ENCODE results near the gene TPM1.

Gene TPM1

DNA sequence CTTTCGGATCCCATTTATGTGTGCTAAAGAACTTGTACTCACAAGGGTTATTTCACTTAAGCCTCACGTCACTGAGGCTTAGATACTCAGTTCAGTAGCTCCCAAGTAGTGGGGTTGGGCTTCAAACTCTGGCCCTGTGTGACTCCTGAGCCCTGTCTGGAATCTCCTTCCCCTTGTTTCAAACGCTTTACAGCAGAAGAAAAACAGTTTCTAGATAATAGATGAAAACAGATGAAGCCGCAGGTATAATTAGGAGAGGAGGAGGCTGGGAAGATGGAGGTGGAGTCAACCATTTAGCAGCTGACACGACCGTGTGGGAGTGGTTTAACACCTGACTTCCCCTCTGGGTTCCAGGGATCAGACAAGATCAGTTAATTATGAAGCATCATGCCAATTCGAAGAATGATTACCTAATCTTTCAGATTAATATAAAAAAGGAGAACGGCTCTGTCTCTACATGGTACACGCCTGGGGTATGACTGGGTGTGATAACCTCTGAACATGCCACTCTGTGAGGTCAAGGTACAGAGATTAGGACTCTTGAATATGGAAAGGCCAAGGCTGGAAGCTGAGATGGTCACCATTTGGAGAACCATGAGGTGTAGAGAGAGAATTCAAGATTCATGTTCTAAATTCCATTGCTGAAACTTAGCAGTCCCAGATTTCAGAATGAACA is 31.1 kb downstream of the TPM1 start:
- no peak for DNase-seq (ENCODE audit: low read depth)

DNA sequence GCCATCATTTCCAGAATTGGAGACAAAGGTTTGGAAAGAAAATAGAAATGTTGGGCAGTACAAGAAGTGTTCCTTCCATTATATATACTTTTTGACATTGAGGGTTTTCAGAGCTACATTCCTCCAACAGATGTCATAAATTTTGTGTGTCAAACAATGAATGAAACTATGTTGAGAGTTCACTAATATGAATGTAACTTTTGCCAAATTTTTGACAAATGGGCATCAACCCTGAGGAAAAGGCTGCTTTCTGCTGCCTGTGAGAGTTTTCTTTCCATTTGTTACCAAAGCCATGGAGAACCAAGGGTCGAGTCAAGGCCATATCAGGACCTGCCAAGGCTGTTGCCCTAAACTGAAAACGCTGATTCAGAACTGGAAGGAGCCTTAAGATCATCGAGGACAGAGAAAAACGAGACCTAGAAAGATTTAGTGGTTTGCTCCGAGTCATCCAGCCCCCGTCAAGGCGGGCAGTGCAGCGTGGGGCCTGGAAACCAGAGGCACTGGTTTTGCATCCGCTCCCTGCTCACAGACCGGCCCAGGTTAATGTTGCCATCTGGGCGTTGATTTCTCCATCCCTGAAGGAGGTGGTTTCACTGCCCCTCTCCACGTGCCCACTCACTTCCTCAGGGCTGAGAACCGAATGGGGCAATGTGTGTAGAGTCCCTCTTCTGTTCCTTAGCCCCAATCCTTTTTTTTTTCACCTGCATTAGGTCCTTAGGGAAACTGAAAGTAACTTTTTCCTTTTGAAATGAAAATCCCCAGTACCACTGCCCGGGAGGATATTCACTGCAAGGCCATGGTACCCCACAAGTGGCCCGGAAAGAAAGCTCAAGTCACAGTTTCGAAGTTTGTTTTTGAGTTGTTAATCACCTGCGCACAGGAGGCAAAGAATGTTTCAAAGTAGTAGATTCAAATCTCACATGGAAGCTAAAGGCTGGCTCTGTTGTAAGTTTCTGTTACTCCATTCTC is 32.8 kb downstream of the TPM1 start:
- TF ChIP-seq, protein P1, sequence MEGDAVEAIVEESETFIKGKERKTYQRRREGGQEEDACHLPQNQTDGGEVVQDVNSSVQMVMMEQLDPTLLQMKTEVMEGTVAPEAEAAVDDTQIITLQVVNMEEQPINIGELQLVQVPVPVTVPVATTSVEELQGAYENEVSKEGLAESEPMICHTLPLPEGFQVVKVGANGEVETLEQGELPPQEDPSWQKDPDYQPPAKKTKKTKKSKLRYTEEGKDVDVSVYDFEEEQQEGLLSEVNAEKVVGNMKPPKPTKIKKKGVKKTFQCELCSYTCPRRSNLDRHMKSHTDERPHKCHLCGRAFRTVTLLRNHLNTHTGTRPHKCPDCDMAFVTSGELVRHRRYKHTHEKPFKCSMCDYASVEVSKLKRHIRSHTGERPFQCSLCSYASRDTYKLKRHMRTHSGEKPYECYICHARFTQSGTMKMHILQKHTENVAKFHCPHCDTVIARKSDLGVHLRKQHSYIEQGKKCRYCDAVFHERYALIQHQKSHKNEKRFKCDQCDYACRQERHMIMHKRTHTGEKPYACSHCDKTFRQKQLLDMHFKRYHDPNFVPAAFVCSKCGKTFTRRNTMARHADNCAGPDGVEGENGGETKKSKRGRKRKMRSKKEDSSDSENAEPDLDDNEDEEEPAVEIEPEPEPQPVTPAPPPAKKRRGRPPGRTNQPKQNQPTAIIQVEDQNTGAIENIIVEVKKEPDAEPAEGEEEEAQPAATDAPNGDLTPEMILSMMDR (IDR thresholded peaks at IDR 0.05; ENCODE audit: low read length, missing control alignments) = no peak
- no peak overlapping the region for H3K4me3 ChIP-seq (replicated peaks; ENCODE audit: low read depth, low read length)
- no peak for DNase-seq (ENCODE audit: low read depth)

More for the DNA sequence above, 31.1 kb downstream of the TPM1 start:
- TF ChIP-seq, protein P1 (IDR thresholded peaks at IDR 0.05; ENCODE audit: low read length, missing control alignments) = no peak
- H3K4me3 ChIP-seq (replicated peaks; ENCODE audit: low read depth, low read length) = no peak overlapping the region

DNA sequence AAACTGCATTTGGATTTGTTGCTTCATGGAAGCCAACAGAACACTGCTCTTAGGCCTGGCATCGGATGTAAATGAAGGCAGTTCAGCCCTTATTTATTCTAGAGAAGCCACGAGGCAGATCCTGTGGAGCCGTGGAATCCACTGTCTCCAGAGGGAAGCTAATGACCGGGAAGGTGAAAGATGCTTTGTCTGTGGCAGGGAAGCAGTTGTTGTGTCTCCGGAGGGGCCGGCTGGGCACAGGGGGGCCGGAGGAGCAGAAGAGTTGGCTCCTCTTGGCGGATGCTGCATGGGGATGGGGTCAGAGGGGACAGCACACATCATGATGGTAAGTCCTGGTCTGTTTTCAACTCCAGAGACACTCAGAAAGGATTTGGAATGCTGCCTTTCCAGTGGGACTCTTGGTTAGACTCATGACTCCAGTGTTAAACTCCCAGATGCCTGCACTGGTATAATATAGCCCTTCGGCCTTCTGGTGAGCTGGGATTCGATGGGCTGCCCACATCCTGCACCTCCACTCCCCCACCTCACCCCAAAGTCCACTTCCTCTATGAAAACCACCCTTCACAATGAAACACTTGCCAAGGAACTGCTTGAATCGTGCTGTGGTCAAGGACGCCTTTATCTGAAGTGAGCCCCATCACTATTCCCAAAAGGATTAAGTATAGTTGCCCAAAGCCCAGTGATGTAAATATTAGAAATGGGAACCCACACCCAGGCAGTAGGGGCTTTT is 33.6 kb downstream of the TPM1 start:
- no peak overlapping the region for H3K4me3 ChIP-seq (replicated peaks; ENCODE audit: low read depth, low read length)
- TF ChIP-seq, protein P1 (IDR thresholded peaks at IDR 0.05; ENCODE audit: low read length, missing control alignments) = no peak
- no peak for DNase-seq (ENCODE audit: low read depth)

DNA sequence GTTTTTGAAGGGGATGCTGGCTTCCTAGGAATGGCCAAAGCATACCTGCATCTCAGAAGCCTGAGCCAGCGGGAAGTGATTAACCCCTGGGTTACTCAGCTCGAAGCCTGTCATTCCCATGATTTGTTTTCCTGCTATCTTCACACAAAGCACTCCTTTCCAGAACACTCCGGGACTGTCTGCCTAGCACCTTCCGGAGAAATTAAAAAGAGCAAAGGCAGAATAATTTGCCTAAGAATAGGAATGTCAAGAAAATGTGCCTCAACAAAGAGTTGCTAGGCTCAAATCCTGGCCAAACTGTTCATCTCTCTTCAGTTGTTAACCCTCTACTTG is 34.1 kb downstream of the TPM1 start:
- DNase-seq (ENCODE audit: low read depth) = no peak
- H3K4me3 ChIP-seq (replicated peaks; ENCODE audit: low read depth, low read length) = no peak overlapping the region
- TF ChIP-seq, protein P1 (IDR thresholded peaks at IDR 0.05; ENCODE audit: low read length, missing control alignments) = no peak

DNA sequence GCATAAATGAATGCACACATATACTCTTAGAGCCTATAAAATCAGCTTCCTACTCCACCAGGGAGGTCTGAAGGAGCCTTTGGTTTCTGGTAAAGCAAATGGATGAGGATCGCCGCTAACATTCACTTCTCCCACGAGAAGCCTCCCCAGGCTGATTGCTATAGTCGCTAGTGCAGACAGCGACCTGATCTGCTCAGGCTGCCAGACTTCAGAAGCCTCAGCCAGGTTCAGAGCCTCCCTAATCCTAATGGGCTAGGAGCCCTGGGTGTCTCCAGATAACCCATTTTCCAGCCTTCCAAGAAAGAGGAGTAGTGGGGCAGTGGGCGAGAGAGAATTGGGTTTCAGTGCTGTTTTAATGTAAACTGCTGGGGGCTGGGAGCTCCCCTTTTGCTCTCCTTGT is 35.4 kb downstream of the TPM1 start:
- no peak for DNase-seq (ENCODE audit: low read depth)
- no peak overlapping the region for H3K4me3 ChIP-seq (replicated peaks; ENCODE audit: low read depth, low read length)
- TF ChIP-seq, protein P1 (IDR thresholded peaks at IDR 0.05; ENCODE audit: low read length, missing control alignments) = no peak

DNA sequence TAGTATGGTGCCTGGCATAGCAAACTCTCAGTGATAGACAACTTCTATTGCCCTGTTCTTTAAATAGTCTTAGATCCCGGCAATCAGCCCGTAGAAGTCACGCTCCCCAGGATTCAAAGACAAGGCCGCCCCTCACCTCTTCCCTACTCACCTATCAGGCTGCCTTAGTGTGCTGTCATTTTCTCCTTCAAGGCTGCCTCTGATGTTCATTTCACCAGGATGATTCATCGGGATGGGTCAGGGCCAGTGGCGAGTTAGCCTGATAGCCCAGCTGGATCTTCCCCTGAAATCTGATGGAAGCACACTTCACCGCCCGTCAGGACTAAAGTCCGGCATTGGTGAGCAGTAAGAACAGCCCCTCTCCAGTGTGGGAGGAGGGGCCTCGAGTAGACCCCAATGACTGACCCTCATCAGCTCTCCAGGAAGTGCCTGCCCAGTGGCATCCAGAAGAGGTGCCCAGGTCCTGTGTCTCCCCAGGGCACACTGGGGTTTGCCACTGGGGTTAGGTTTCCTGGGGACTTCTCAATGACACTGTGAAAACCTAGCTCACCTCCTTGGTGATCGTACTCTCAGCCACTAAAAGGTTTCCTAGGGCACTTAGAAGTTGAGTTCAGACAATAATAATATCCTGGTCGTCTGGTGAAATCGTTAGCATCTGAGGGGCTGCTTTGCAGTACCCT is 37.5 kb downstream of the TPM1 start:
- no peak overlapping the region for H3K4me3 ChIP-seq (replicated peaks; ENCODE audit: low read depth, low read length)
- DNase-seq (ENCODE audit: low read depth) = no peak
- TF ChIP-seq, protein P1 (IDR thresholded peaks at IDR 0.05; ENCODE audit: low read length, missing control alignments) = no peak

All from fibroblast of pulmonary artery (primary cell).